IPS-18c (cell line): Measurements from ENCODE around the gene ASIC3.

Source experiments
- H3K4me3 ChIP-seq: 2 replicates; pipeline ENCODE4 v1.7.0; 2013; ENCODE audit warnings: low read depth, mild to moderate bottlenecking, low read length, moderate library complexity; ENCODE audit not compliant: insufficient read depth
- H3K9me3 ChIP-seq: one replicate; pipeline ENCODE4 v1.6.1; 2013; ENCODE audit warnings: mild to moderate bottlenecking, low read length, moderate library complexity; ENCODE audit not compliant: control insufficient read depth, insufficient read depth

Gene ASIC3

DNA sequence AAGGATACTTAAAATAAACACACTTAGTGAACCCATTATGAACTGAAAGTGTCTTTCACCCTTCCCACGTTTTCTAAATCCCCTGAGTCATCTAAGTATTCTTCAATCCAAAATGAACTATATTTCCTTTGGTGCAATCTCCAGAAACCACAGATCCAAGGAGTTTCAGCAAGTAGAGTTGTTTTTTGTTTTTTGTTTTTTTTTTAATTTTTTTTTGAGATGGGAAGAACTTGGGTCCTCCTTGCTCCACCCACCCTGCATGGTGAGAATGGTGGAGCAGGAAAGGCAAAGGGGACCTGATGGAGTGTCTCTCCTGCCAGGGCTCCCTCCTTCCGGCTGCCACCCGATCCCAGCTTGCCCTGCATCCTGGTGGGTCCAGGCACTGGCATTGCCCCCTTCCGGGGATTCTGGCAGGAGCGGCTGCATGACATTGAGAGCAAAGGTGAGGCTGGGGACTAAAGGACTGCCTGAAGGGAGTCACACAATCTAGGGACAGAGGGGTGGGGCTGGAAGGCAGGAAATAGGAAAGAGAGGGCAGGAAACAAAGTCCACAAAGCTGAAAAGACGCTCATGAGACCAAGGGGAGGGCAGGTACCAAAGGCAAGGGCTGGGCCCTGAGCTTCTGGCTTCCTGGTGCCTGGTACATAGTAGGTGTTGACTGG, 36.2 kb upstream of the ASIC3 start:
- Histone ChIP-seq H3K4me3 (no peak overlapping the region), H3K9me3 (no peaks in the 10 kb centered on the region)

DNA sequence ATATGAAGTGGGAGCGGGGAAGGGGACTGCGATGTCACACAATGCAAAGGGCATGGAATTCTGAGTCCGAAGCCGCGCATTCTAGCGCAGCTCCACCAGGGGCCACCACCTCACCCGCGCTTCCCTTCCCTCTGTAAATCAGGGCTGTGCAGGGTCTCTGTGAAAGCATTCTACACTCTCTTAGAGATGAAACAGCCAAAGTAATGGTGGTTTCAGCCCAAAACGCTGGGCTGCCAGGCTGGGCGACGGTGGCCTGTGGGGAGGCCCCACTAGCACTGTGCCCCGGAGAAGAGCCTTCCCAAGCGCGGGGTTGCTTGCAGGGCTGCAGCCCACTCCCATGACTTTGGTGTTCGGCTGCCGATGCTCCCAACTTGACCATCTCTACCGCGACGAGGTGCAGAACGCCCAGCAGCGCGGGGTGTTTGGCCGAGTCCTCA, 35.4 kb upstream of the ASIC3 start:
- Histone ChIP-seq H3K9me3 (no peaks in the 10 kb centered on the region), H3K4me3 (no peak overlapping the region)

DNA sequence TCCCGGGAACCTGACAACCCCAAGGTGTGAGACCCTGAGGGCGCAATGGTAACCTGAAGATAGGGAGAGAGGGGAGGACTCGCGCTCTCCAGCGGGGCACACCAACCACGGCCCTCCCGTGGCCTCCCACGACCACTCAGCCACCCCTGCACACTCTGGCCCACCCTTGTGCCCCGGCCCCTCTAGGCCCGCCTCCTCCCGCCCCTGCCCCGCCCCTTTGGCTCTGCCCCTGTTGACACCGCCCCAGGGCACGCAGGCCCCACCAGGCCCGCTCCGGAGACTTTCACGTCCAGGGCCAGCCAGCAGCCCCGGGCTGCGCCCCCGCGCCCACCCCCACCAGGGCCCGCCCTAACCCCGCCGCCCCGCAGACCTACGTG, 35.0 kb upstream of the ASIC3 start:
- H3K4me3 ChIP-seq, result no peak overlapping the region

DNA sequence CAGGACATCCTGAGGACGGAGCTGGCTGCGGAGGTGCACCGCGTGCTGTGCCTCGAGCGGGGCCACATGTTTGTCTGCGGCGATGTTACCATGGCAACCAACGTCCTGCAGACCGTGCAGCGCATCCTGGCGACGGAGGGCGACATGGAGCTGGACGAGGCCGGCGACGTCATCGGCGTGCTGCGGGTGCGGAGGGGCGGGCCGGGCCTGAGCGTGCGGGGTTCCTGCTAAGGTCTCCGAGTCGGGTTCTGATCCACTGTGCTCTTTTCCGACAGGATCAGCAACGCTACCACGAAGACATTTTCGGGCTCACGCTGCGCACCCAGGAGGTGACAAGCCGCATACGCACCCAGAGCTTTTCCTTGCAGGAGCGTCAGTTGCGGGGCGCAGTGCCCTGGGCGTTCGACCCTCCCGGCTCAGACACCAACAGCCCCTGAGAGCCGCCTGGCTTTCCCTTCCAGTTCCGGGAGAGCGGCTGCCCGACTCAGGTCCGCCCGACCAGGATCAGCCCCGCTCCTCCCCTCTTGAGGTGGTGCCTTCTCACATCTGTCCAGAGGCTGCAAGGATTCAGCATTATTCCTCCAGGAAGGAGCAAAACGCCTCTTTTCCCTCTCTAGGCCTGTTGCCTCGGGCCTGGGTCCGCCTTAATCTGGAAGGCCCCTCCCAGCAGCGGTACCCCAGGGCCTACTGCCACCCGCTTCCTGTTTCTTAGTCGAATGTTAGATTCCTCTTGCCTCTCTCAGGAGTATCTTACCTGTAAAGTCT, 34.4 kb upstream of the ASIC3 start:
- Histone ChIP-seq H3K4me3 (no peak overlapping the region), H3K9me3 (peaks cover 2% of the 10 kb centered on the region)

More for the DNA sequence above, 35.0 kb upstream of the ASIC3 start:
- H3K9me3 ChIP-seq, result no peaks in the 10 kb centered on the region

DNA sequence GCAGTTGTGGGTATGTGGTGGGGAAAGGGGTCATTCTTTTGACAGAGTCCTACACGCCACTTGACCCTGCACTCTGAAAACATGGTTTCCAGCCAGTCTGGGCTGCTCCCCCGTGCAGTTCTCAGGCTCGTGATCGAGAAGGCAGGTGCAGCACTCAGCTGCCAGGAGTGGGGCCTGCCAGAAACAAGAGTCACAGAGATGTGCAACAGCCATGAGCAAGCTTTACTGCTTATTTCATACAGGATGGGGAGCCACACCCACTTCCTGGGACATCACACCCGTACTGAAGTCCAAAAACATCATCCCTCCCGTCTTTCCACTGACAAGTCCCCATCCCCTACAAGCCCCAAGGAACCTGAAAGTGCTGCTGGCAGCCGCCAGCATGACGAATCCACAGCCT, 33.4 kb upstream of the ASIC3 start:
- Histone ChIP-seq H3K4me3 (no peak overlapping the region), H3K9me3 (peaks cover 2% of the 10 kb centered on the region)

DNA sequence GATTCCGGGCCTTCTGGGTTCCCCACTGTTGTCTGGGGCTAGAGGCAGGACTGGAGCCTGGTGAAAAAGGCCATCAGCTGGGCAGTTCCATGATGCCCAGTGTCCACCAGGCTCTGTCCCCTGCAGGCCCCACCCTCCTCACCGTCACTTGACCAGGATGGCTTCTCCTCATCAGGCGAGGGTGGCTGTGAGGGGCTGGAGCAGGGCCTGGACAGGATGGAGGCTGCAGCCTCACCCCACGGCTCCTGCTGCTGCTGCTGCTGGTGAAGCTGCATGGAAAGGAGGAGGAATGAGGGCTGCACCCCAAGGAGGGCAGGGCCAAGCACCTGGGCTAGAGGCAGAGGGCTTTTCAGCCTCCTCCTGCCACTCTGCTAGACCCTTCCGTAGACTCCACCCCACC, 32.4 kb upstream of the ASIC3 start:
- H3K4me3 ChIP-seq, result no peak overlapping the region
- H3K9me3 ChIP-seq, result peaks cover 2% of the 10 kb centered on the region

DNA sequence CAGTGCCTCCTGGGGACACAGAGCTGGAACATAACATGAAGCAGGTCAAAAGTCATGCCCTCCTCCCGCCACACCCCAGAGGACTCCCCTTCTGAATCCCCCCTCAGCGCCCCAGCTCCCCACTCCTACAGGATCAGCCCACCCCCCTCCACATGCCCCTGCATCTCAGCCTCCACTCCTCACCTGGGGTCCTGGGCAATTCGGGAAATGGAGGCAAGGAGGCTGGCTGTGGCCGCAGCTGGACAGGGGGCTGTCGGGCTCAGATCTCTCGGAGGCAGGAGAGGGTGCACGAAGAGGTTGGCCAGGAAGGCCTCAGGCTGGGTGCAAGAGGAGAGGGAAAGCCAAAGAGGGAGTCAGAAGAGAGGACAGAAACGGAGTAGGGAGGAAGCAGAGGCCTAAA, 31.8 kb upstream of the ASIC3 start:
- peaks cover 2% of the 10 kb centered on the region for H3K9me3 ChIP-seq
- H3K4me3 ChIP-seq, result no peak overlapping the region

DNA sequence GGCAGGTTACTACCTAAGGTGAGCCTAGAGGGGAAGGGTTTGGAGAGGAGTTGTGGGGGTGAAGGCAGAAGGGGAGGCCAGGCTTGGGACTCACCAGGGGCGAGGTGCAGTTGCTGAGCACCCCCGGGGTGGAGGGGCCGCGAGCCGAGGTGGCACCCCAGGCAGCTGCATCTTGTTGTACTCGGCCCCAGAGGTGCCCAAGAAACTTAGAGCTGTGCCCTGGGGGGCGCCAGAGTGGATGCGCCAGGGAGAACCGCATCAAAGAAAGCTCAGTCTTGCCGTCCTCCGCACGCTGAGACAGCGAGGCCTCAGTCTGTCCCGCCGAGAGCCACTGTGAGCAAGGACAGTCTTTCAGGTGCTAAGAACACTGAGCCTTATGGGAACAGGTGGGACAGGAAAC, 31.4 kb upstream of the ASIC3 start:
- Histone ChIP-seq H3K4me3 (no peak overlapping the region), H3K9me3 (peaks cover 2% of the 10 kb centered on the region)

DNA sequence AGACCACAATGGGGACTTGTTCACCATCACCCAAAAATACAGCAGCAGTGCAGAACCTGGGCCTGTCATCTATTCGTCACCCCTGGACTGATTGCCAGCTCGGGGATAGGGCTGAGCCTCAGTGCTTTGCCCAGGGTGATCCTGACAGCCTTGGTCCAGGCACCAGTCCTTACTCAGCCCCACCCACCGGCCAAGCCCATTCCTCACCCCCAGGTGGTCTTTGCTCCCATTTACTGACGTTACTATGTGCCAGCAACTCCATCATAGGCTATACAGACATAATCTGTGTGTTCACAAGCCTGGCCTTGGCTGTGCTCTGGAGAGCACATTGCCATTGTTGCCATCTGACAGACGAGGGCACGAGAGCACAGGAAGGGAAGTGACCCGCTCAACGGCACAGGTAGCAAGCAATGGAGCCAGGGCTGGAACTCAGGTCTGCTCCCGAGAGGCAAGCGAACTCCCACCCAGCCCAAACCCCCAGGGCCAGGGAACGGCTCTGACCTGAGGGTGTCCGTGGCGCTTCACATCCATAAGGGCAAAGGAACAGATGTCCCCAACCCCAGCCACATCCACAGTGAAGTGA, 30.9 kb upstream of the ASIC3 start:
- Histone ChIP-seq H3K4me3 (no peak overlapping the region), H3K9me3 (peaks cover 2% of the 10 kb centered on the region)

DNA sequence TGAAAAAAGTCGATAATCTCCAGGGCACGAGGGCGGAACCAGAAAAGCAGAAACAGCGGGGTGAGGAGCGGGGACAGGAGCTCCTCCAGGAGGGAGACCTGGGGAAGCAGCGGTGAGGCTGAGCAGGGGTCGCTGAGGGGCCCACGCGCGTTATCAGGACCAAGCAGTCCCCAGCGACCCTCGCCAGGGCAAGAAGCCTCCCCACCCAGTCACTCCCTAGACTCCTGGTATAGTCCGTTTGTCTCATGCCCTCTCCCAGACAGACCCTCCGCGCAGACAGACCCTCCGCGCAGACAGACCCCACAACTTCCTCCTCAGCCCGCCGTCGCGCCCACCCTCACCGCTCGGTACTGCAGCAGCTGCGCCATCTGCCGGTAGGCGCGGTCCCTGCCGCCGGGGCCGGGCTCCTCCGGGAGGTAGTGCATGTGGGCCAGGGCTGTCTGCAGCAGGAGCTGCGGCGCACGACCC, 30.3 kb upstream of the ASIC3 start:
- H3K9me3 ChIP-seq, result peaks cover 2% of the 10 kb centered on the region
- peak overlapping the region; percentile 34; the same call in 1 of the 2 replicates for H3K4me3 ChIP-seq

DNA sequence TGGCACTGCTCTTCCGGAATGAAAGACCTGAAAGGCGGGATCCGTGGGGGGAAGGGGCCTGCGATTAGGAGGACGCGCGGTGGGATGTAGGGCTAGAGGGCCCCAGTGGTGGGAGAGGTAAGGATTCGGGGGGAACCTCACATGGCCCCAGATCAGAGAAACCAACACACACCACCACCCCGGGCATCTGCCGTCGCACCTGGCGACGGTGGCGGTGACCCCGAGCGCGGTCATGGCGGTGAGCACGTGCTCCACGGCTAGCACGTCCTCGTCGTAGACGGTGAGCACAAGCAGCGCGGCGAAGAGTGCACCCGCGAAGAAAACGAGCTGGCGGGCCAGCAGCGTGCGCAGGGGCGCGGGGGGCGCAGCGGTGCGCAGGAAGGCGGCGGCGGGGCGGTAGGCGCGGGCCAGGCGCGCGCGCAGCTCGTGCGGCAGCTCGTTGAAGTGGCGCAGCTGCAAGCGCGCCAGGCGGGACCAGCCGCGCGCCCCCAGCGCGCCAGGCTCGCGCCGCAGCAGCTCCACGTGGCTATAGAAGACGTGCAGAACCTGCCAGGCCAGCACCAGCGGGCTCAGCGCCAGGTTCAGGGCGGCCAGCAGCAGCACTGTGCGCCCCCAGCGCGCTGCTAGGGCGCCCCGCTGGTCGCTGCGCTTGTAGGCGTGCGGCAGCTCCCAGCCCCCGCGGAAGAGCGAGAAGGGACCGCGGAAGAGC, 29.8 kb upstream of the ASIC3 start:
- Histone ChIP-seq H3K9me3 (peaks cover 2% of the 10 kb centered on the region), H3K4me3 (peak overlapping the region; percentile 34)

DNA sequence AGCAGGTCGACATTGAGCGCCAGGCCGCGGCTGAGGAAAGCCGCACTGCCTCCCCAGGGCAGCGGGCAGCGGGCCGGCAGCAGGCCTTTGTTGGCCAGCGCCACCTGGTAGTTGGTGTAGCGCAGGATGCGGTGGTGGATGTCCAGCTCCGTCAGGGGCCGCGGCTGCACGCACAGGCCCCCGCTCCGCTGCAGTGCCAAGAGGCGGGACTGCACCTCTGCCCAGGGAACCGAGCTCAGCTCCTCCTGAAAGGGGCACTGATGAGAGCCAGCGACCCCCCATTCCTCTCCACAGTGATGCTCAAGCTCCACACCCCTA, 29.2 kb upstream of the ASIC3 start:
- Histone ChIP-seq H3K4me3 (no peak overlapping the region), H3K9me3 (peaks cover 2% of the 10 kb centered on the region)

DNA sequence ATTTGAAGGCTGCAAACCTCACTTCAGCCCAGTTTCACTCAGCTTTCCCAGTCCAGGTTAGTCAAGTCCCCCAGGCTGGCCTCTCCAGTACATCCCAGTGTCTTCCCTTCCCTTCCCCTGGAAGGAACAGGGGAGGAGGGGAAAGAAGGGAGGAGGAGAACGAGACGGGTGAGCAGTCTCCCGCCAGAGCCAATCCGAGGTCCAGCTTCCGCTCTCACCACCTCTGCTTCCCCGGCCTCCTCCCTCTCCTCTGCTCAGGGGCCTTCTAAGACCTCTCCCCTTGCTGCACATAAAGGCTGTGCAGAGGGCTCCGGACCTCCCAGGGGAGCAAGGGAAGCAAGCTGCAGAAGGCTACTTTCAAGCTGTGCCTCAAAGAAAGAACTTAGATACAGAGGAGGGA, 28.1 kb upstream of the ASIC3 start:
- H3K9me3 ChIP-seq, result peaks cover 2% of the 10 kb centered on the region
- no peak overlapping the region for H3K4me3 ChIP-seq

DNA sequence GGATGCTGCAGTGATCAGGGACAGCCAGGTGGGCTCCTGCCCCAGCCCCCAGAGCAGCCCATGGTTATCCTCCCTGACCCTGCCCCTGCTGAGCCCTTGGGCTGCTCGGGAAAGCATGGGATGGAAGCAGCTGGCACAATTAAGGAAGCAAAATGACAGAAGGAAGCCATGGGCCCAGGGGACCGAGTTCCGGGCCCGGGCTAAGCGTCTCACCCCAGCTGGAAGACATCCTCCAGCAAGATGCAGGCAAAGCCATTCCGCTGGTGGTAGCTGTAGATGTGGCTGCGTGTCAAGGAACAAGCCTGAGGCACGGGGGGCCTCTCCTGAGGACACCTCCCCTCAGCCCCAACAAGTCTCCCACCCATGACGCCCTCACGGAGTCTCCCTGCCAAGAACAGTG, 25.1 kb upstream of the ASIC3 start:
- Histone ChIP-seq H3K4me3 (no peak overlapping the region), H3K9me3 (peaks cover 2% of the 10 kb centered on the region)

DNA sequence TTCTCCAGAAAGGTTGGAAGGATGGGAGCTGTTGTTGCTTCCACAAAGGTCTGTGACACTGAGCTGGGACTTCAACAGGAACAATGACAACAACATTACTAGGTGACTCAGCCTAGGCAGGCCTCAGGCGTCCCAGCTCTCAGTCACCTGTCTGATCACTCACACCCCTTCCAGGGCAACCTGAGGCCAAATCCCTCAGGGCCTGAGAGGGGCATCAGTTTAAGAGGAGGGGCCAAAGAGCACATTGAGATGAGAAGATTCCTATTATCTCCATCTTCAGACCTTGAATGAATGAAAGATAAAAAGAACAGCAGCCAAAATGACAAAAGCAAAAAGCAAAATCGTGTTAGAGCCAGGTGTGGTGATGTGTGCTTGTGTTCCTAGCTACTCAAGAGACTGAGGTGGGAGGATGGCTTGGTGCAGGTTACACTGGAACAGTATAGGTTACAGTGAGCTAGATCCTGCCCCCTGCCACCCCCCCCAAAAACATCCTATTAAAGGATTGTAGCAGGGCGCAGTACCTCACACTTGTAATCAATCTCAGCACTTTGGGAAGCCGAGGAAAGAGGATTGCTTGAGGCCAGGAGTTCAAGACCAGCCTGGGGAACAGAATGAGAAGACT, 23.8 kb upstream of the ASIC3 start, which contains the start of gene ATG9B:
Gene ATG9B (minus strand): TSS at position 60 of the 622 bp plus-strand sequence. CDS start 71 bp downstream, outside the sequence.
- Histone ChIP-seq H3K9me3 (no peaks in the 10 kb centered on the region), H3K4me3 (no peak within 1 kb of the TSS)

DNA sequence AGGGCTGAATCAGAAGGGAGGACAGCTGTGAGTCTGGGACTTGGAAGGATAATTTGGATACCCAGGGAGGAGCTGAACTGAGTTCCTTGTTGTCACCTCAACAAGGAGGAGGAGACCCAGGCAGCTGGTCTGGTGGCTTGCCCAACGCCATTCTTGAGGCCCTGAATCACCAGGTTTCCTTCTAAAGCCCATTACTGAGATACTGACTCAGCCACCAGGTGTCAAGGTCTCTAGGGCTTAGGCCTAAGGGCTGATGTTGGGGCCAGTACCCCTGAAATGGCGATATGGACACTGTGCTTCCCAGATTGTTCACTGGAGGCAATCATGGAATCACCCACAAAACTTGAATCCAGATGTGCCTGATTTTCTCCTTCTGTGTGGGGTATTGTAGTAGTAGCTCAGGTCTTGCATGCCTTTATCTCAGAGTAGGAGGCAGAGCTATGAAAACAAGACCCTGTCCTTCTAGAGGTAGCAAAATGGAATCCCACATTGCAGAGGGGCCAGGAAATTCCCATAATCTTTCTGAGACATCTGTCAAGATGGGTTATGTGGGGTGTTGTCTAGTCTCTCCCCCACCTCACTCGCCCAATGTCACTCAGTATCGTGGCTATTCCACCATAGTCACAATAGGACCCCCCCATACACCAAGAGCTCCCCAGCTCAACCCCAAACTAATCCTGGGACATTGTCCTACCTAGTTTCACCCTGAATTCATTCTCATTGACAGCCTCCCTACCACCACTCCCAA, 22.2 kb upstream of the ASIC3 start:
- Histone ChIP-seq H3K9me3 (no peaks in the 10 kb centered on the region), H3K4me3 (no peak overlapping the region)
